Measurements from ENCODE around the gene NFIB. TPM values are rescaled to one million over a fixed set of nuclear protein-coding genes. Genes with fewer than 3 reads are reported as not detected.

NFIB gene
- total and polyA plus RNA-seq, 2 of the 8 experiments (the other 6 are each of a cell fraction or from before 2014, with no cell fraction given), result 2.6 to 13.1 TPM

- Histone ChIP-seq H3K27ac (ENCODE audit: low read depth, low read length) (no peak overlapping the region), H4K91ac (replicated peaks; ENCODE audit: insufficient read length, low read length) (no peak overlapping the region), H3K56ac (replicated peaks; ENCODE audit: insufficient read length, low read depth, low read length) (no peak overlapping the region), H3K9ac (replicated peaks in 1 of 4; ENCODE audit: extremely low read depth in 1 of 4, low read depth in 3 of 4, low read length in 3 of 4) (no peak overlapping the region), H3K36me3 (ENCODE audit: control insufficient read depth in 2 of 4, insufficient read depth in 4 of 4, low read length in 3 of 4) (no peaks in the 10 kb centered on the region), H3K79me2 (ENCODE audit: control insufficient read depth in 1 of 2, insufficient read depth in 2 of 2, low read length in 2 of 2) (0 out of 4 replicates have a peak, but pooled peaks cover 0 to 2% of the 10 kb centered on the region in 2 experiments), H2BK120ac (replicated peaks; ENCODE audit: low read depth, low read length) (no peak overlapping the region), H3K4me3 (ENCODE audit: extremely low read depth in 1 of 4, insufficient read depth in 2 of 4, low read depth in 3 of 4, low read length in 4 of 4) (no peak overlapping the region), H3K23me2 (ENCODE audit: low read depth, low read length) (no peaks in the 10 kb centered on the region), H3K23ac (ENCODE audit: insufficient read length) (no peak overlapping the region), H2BK12ac (ENCODE audit: low read depth, low read length) (no peak overlapping the region), H3K4me1 (replicated peaks in 1 of 4; ENCODE audit: control insufficient read depth in 3 of 4, insufficient read depth in 4 of 4, low read length in 3 of 4) (peaks cover 0 to 4% (median 2%) of the 10 kb centered on the region in 4 experiments; a peak in 4 of 7 replicates), H3K4me2 (ENCODE audit: insufficient read depth in 1 of 2, low read depth in 2 of 2, low read length in 2 of 2) (no peak overlapping the region), H2BK20ac (ENCODE audit: low read length) (no peak overlapping the region), H3K4ac (replicated peaks; ENCODE audit: insufficient read length, low read depth, low read length) (no peak overlapping the region), H4K20me1 (replicated peaks in 1 of 2; ENCODE audit: control insufficient read depth in 1 of 2, insufficient read depth in 2 of 2, low read length in 2 of 2) (no peaks in the 10 kb centered on the region), H3K27me3 (replicated peaks in 1 of 4; ENCODE audit: control insufficient read depth in 3 of 4, extremely low read depth in 1 of 4, insufficient read depth in 3 of 4, low read length in 3 of 4) (no peaks in the 10 kb centered on the region), H3K14ac (ENCODE audit: insufficient read length) (no peak overlapping the region), H2BK5ac (ENCODE audit: low read depth, low read length) (no peak overlapping the region), H3K9me3 (ENCODE audit: insufficient read depth in 2 of 2, low read depth in 1 of 2, low read length in 1 of 2) (no peaks in the 10 kb centered on the region), H2AFZ (ENCODE audit: low read length) (no peak overlapping the region), H4K8ac (ENCODE audit: extremely low read depth, insufficient read depth, low read length) (no peak overlapping the region), H2BK15ac (ENCODE audit: low read length) (no peak overlapping the region), H3K79me1 (ENCODE audit: low read depth, low read length) (no peaks in the 10 kb centered on the region; the same call in 1 of the 2 replicates), H2AK5ac (ENCODE audit: low read depth, low read length) (no peak overlapping the region), H3K18ac (ENCODE audit: extremely low read depth, low read length) (no peak overlapping the region), H4K5ac (ENCODE audit: insufficient read length, low read depth, low read length) (no peak overlapping the region)
- no peak for DNase-seq (ENCODE audit: low read depth in 1 of 2, low spot score in 2 of 2)
- POLR2A ChIA-PET (ENCODE audit: partially characterized antibody), result interaction anchor here (0.6 kb wide), 1 partner anchor 86 kb away, joined by 3 read pairs; no protein-coding TSS in a partner anchor
- TF ChIP-seq CREB1 (IDR thresholded peaks at IDR 0.05), result no peak
- CTCF ChIA-PET (ENCODE audit: partially characterized antibody), result interaction anchor here (0.7 to 0.9 kb wide), 2 partner anchors 9 to 155 kb away, joined by 3 read pairs; no protein-coding TSS in a partner anchor
- FAIRE-seq, result no peak
- WGBS, 2 experiments (ENCODE audit: extremely low coverage in 1 of 2, insufficient coverage in 1 of 2, insufficient read length in 1 of 2, insufficient replicate concordance in 2 of 2, low coverage in 1 of 2, low lambda C conversion rate in 2 of 2, missing lambda C conversion rate in 1 of 2), result 88% methylated on average over 4 of the region's 4 CpGs; no CpG with 5 or more reads in 1 of the 2 experiments
Observed at GRCh38 chr9:14197325-14197858, 116.5 kb downstream of the NFIB start.
